ENCODE data around the gene DGCR6L.
"Not testable (repeated sequence)": the region's sequence is repeated elsewhere in the genome, so short reads cannot be mapped to it uniquely, and the experiment has no call there.

The DGCR6L gene

GRCh38 chr22:20291249-20291586, 28.6 kb downstream of the DGCR6L start:
- no peak overlapping the region for H3K4me3 ChIP-seq (replicated peaks; ENCODE audit: low read depth, low read length)
- TF ChIP-seq CTCF (IDR thresholded peaks at IDR 0.05; ENCODE audit: low read depth, low read length, missing control alignments): no peak
- DNase-seq (ENCODE audit: extremely low read depth, low read depth): no peak

GRCh38 chr22:20290578-20291248, 29.1 kb downstream of the DGCR6L start:
- no peak for DNase-seq (ENCODE audit: extremely low read depth, low read depth)
- no peak for TF ChIP-seq CTCF (IDR thresholded peaks at IDR 0.05; ENCODE audit: low read depth, low read length, missing control alignments)

GRCh38 chr22:20290045-20290392, 29.8 kb downstream of the DGCR6L start:
- no peak for DNase-seq (ENCODE audit: extremely low read depth, low read depth)
- no peak for TF ChIP-seq CTCF (IDR thresholded peaks at IDR 0.05; ENCODE audit: low read depth, low read length, missing control alignments)
- no peak overlapping the region for H3K4me3 ChIP-seq (replicated peaks; ENCODE audit: low read depth, low read length)

More at GRCh38 chr22:20290578-20291248, 29.1 kb downstream of the DGCR6L start:
- H3K4me3 ChIP-seq (replicated peaks; ENCODE audit: low read depth, low read length): no peak overlapping the region

GRCh38 chr22:20289182-20290044, 30.4 kb downstream of the DGCR6L start:
- H3K4me3 ChIP-seq (replicated peaks; ENCODE audit: low read depth, low read length); DNase-seq (ENCODE audit: extremely low read depth, low read depth): not testable (repeated sequence)

- DNase-seq (ENCODE audit: extremely low read depth, low read depth); H3K4me3 ChIP-seq (replicated peaks; ENCODE audit: low read depth, low read length): not testable (repeated sequence)
These were observed 33.0 kb downstream of the DGCR6L start for GRCh38 chr22:20286784-20287423.

GRCh38 chr22:20286312-20286660, 33.6 kb downstream of the DGCR6L start:
- not testable (repeated sequence) for DNase-seq (ENCODE audit: extremely low read depth, low read depth); H3K4me3 ChIP-seq (replicated peaks; ENCODE audit: low read depth, low read length)

GRCh38 chr22:20285473-20286311, 34.2 kb downstream of the DGCR6L start:
- TF ChIP-seq CTCF (IDR thresholded peaks at IDR 0.05; ENCODE audit: low read depth, low read length, missing control alignments): peak; percentile 84
- DNase-seq (ENCODE audit: extremely low read depth, low read depth); H3K4me3 ChIP-seq (replicated peaks; ENCODE audit: low read depth, low read length): not testable (repeated sequence)
